Ishikawa (cell line): ENCODE measurements around the gene FAM161B.

Experiments used
- CREB1 ChIP-seq: IDR thresholded peaks from 2 replicates; pipeline ENCODE4 v1.6.1; 2012; ENCODE audit warnings: low read depth
- TCF12 ChIP-seq: IDR thresholded peaks from 2 replicates; pipeline ENCODE4 v1.6.1; 2012; ENCODE audit warnings: low read depth
- TF ChIP-seq, protein P1 (sequence below): IDR thresholded peaks from 2 replicates; pipeline ENCODE4 v1.6.1; 2012

GRCh38 chr14:73991092-73991491 is 41.2 kb upstream of the FAM161B start:
- TF ChIP-seq, protein P1, sequence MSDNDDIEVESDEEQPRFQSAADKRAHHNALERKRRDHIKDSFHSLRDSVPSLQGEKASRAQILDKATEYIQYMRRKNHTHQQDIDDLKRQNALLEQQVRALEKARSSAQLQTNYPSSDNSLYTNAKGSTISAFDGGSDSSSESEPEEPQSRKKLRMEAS, result no peak
- no peak for TF ChIP-seq CREB1
- TF ChIP-seq TCF12, result no peak
